Panc1 (cell line): ENCODE data around the gene TWF2. TPM values are rescaled to one million over a fixed set of nuclear protein-coding genes. Genes with fewer than 3 reads are reported as not detected.

Experiments used
- ATAC-seq: fragments of 200-7000 bp; cut with Tn5 transposase; 2 replicates; pipeline ENCODE4 v1.9.1; 2020; ENCODE audit warnings: mild to moderate bottlenecking, moderate library complexity
- BruUV-seq: library from RNA; stranded (reverse); fragments of 400-500 nt; replicated peaks from 2 replicates; lab custom pipeline; 2021; lab: Mats Ljungman, UMichigan
- CTCF ChIA-PET: fragments of 300-600 bp; sonication (Branson Sonifier 250); formaldehyde crosslinking; loops from one replicate; lab custom pipeline; 2022; ENCODE audit warnings: antibody characterized with exemption; lab: Charles Lee
- POLR2A ChIA-PET: fragments of 300-600 bp; sonication (Branson Sonifier 250); formaldehyde crosslinking; loops from one replicate; lab custom pipeline; 2022; ENCODE audit warnings: antibody characterized with exemption; lab: Charles Lee
- DNase-seq: peaks from one replicate; pipeline ENCODE4 v3.0.0-alpha.2; 2010; ENCODE audit warnings: low read depth, low spot score
- H3K27ac ChIP-seq: 2 replicates; pipeline ENCODE4 v1.5.1; 2011; ENCODE audit warnings: mild to moderate bottlenecking, low read length, inconsistent platforms
- H3K27me3 ChIP-seq: fragments of 200-500 bp; sonication (Bioruptor generic); 2 replicates; pipeline ENCODE4 v1.6.0; 2014; ENCODE audit warnings: low read length, inconsistent platforms; ENCODE audit not compliant: control insufficient read depth, insufficient read depth
- H3K36me3 ChIP-seq: fragments of 200-500 bp; sonication (Bioruptor generic); 2 replicates; pipeline ENCODE4 v1.5.1; 2014; ENCODE audit warnings: inconsistent platforms, mild to moderate bottlenecking, low read length, moderate library complexity; ENCODE audit not compliant: control insufficient read depth, insufficient read depth
- H3K4me1 ChIP-seq: 2 replicates; pipeline ENCODE4 v1.5.1; 2011; ENCODE audit warnings: inconsistent platforms, mild to moderate bottlenecking, low read length, moderate library complexity; ENCODE audit not compliant: control insufficient read depth, insufficient read depth
- H3K4me3 ChIP-seq, 2 experiments: 2 replicates each; pipeline ENCODE4 v1.5.1; 2011 to 2012; ENCODE audit warnings: low read depth in 2 of 2, low read length in 2 of 2, mild to moderate bottlenecking in 2 of 2, inconsistent platforms in 1 of 2, moderate library complexity in 1 of 2
- H3K9me3 ChIP-seq: fragments of 200-500 bp; sonication (Bioruptor generic); 2 replicates; pipeline ENCODE4 v1.5.1; 2014; ENCODE audit warnings: low read depth, mild to moderate bottlenecking, inconsistent platforms, low read length, moderate library complexity; ENCODE audit not compliant: control insufficient read depth, insufficient read depth
- POLR2AphosphoS5 ChIP-seq: IDR thresholded peaks from 2 replicates; pipeline ENCODE4 v1.6.1; 2012; ENCODE audit warnings: mild to moderate bottlenecking, low read depth, low read length, moderate library complexity
- SIN3A ChIP-seq: IDR thresholded peaks from 2 replicates; pipeline ENCODE4 v1.6.1; 2012; ENCODE audit warnings: low read depth, mild to moderate bottlenecking, low read length, moderate library complexity, borderline replicate concordance; ENCODE audit not compliant: insufficient read depth
- TCF7L2 ChIP-seq: IDR thresholded peaks from 2 replicates; pipeline ENCODE4 v1.6.1; 2011; ENCODE audit warnings: mild to moderate bottlenecking, low read depth, low read length, inconsistent platforms
- in situ Hi-C: cut with HindIII; loops from 2 replicates; pipeline ENCODE4 v1.10.0; 2016; ENCODE audit warnings: low sequenced_read_pairs, low pct_unique_long_range_greater_than_20kb
- intact Hi-C: fragments of 100-400 bp; cut with micrococcal nuclease; formaldehyde crosslinking; loops from one replicate; pipeline ENCODE4 v1.10.0; 2022; ENCODE audit not compliant: unreplicated experiment
- total RNA-seq: library from RNA; stranded (reverse); gene quantifications from one replicate; pipeline ENCODE4 v1.2.1, GENCODE V29; 2021; ENCODE audit not compliant: unreplicated experiment
- TF ChIP-seq, protein P1 (sequence below), 2 experiments: IDR thresholded peaks; 2 replicates each; pipeline ENCODE4 v1.6.1; 2011 to 2012; ENCODE audit warnings: low read depth in 2 of 2, control low read depth in 1 of 2, low read length in 1 of 2, mild to moderate bottlenecking in 1 of 2, moderate library complexity in 1 of 2; ENCODE audit not compliant: insufficient read depth in 1 of 2
- TF ChIP-seq, protein P2 (sequence below): fragments of 450-650 bp; IDR thresholded peaks from 2 replicates; pipeline ENCODE4 v1.5.1; 2017; ENCODE audit warnings: mild to moderate bottlenecking

TWF2 gene
- total RNA-seq, 1 experiment from 2014 or later, result 51.9 TPM

DNA sequence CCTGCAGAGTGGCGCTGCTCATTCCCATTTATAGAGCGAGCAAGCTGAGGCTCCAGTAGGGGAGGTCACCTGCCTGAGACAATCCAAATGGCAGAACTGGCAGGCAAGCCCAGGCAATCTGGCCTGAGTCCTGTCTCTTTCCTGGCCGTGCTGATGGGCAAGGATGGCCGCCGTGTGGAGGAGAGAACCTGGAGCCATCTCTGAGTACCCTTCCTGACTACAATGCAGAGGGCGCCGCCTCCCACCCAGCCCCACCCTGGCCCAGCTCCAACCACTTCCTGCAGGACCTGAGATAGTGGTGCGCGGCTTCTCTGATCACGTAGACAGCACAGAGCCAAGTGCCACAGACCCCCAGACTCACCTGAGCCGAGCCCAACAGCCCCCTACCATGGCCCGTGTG is 20.5 kb downstream of the TWF2 start:
- ChIA-PET CTCF (interaction anchor here (0.5 kb wide), 1 partner anchor 223 kb away, joined by 5 read pairs; the partner anchor contains the start of gene RPL29), POLR2A (no interaction called here)
- Histone ChIP-seq H3K36me3 (no peaks in the 10 kb centered on the region), H3K27me3 (no peaks in the 10 kb centered on the region), H3K4me3 (no peak overlapping the region), H3K4me1 (peaks cover 19% of the 10 kb centered on the region), H3K27ac (peak overlapping the region; percentile 35; the same call in 1 of the 2 replicates), H3K9me3 (no peaks in the 10 kb centered on the region)
- in situ Hi-C loops, result no loop called here
- no TSS peak for BruUV-seq
- ATAC-seq (no peak), DNase-seq (no peak)
- intact Hi-C loops, result no loop called here
- TF ChIP-seq, protein P1, sequence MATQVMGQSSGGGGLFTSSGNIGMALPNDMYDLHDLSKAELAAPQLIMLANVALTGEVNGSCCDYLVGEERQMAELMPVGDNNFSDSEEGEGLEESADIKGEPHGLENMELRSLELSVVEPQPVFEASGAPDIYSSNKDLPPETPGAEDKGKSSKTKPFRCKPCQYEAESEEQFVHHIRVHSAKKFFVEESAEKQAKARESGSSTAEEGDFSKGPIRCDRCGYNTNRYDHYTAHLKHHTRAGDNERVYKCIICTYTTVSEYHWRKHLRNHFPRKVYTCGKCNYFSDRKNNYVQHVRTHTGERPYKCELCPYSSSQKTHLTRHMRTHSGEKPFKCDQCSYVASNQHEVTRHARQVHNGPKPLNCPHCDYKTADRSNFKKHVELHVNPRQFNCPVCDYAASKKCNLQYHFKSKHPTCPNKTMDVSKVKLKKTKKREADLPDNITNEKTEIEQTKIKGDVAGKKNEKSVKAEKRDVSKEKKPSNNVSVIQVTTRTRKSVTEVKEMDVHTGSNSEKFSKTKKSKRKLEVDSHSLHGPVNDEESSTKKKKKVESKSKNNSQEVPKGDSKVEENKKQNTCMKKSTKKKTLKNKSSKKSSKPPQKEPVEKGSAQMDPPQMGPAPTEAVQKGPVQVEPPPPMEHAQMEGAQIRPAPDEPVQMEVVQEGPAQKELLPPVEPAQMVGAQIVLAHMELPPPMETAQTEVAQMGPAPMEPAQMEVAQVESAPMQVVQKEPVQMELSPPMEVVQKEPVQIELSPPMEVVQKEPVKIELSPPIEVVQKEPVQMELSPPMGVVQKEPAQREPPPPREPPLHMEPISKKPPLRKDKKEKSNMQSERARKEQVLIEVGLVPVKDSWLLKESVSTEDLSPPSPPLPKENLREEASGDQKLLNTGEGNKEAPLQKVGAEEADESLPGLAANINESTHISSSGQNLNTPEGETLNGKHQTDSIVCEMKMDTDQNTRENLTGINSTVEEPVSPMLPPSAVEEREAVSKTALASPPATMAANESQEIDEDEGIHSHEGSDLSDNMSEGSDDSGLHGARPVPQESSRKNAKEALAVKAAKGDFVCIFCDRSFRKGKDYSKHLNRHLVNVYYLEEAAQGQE (IDR thresholded peaks at IDR 0.05; ENCODE audit: insufficient read depth in 1 of 2, low read depth in 2 of 2, low read length in 1 of 2), result no peak
- no peak for TF ChIP-seq SIN3A
- TF ChIP-seq, protein P2, sequence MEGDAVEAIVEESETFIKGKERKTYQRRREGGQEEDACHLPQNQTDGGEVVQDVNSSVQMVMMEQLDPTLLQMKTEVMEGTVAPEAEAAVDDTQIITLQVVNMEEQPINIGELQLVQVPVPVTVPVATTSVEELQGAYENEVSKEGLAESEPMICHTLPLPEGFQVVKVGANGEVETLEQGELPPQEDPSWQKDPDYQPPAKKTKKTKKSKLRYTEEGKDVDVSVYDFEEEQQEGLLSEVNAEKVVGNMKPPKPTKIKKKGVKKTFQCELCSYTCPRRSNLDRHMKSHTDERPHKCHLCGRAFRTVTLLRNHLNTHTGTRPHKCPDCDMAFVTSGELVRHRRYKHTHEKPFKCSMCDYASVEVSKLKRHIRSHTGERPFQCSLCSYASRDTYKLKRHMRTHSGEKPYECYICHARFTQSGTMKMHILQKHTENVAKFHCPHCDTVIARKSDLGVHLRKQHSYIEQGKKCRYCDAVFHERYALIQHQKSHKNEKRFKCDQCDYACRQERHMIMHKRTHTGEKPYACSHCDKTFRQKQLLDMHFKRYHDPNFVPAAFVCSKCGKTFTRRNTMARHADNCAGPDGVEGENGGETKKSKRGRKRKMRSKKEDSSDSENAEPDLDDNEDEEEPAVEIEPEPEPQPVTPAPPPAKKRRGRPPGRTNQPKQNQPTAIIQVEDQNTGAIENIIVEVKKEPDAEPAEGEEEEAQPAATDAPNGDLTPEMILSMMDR, result no peak
- TF ChIP-seq POLR2AphosphoS5, result no peak
- no peak for TF ChIP-seq TCF7L2

DNA sequence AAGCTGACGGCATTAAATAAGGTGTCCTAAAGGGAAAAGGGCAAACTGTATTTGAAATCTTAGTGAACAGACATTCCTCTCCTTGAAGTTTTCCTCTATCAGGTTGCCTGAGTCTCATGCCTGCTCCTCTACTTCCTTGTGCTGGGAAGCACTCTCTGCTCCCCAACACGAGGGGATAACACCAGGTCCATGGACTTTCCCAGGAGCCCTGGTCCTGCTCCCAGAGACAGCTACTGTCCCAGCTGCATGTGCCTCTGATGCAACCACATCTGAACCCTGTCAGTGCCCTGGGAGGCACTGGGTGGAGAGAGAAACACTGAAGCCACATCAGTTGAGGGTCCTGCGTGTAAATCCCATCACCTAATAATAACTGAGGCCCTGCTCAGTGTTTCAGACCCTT is 20.9 kb downstream of the TWF2 start:
- H3K9me3 ChIP-seq, result no peaks in the 10 kb centered on the region
- peaks cover 19% of the 10 kb centered on the region for H3K4me1 ChIP-seq
- no peaks in the 10 kb centered on the region for H3K36me3 ChIP-seq
- DNase-seq (no peak), ATAC-seq (no peak)
- BruUV-seq, result no TSS peak
- peak overlapping the region; percentile 35 for H3K27ac ChIP-seq
- TF ChIP-seq, protein P1 (IDR thresholded peaks at IDR 0.05; ENCODE audit: insufficient read depth in 1 of 2, low read depth in 2 of 2, low read length in 1 of 2), result no peak
- TF ChIP-seq POLR2AphosphoS5 (no peak), SIN3A (no peak), TCF7L2 (no peak)
- TF ChIP-seq, protein P2, result no peak
- H3K4me3 ChIP-seq, result no peak overlapping the region
- CTCF ChIA-PET, result interaction anchor here (0.5 kb wide), 1 partner anchor 222 kb away, joined by 5 read pairs; the partner anchor contains the start of gene RPL29
- no peaks in the 10 kb centered on the region for H3K27me3 ChIP-seq
- intact Hi-C loops (no loop called here), in situ Hi-C loops (no loop called here)
- POLR2A ChIA-PET, result no interaction called here
